ENCODE data around the gene REN. TPM values are rescaled to one million over a fixed set of nuclear protein-coding genes. Genes with fewer than 3 reads are reported as not detected.
A peak's percentile ranks its signal among the peaks of the same experiment; 100 is the strongest.

The REN gene
- total and polyA plus RNA-seq, 2 of the 8 experiments (the other 6 are each of a cell fraction or from before 2014, with no cell fraction given) = 0.05 TPM; not detected in 1

GRCh38 chr1:204146309-204146708 is 19.8 kb downstream of the REN start:
- POLR2A ChIA-PET (ENCODE audit: partially characterized antibody) = interaction anchor here (0.7 to 2.8 kb wide), 3 partner anchors 10 to 282 kb away, joined by 3 to 14 read pairs (median 3); no protein-coding TSS in a partner anchor
- Histone ChIP-seq H3K18ac (ENCODE audit: extremely low read depth, low read length) (peak overlapping the region; percentile 41; the same call in 1 of the 2 replicates), H3K4me1 (replicated peaks in 1 of 4; ENCODE audit: control insufficient read depth in 3 of 4, insufficient read depth in 4 of 4, low read length in 3 of 4) (peaks cover 5 to 39% (median 24%) of the 10 kb centered on the region in 4 experiments), H4K5ac (ENCODE audit: insufficient read length, low read depth, low read length) (no peak overlapping the region), H3K4ac (replicated peaks; ENCODE audit: insufficient read length, low read depth, low read length) (no peak overlapping the region), H2BK12ac (ENCODE audit: low read depth, low read length) (0 out of 2 replicates have a peak overlapping the region, but pooled peaks have one; percentile 84), H2BK120ac (replicated peaks; ENCODE audit: low read depth, low read length) (no peak overlapping the region), H3K79me2 (ENCODE audit: control insufficient read depth in 1 of 2, insufficient read depth in 2 of 2, low read length in 2 of 2) (no peaks in the 10 kb centered on the region), H3K36me3 (ENCODE audit: control insufficient read depth in 2 of 4, insufficient read depth in 4 of 4, low read length in 3 of 4) (no peaks in the 10 kb centered on the region), H3K9me3 (ENCODE audit: insufficient read depth in 2 of 2, low read depth in 1 of 2, low read length in 1 of 2) (no peaks in the 10 kb centered on the region), H3K14ac (ENCODE audit: insufficient read length) (no peak overlapping the region), H3K27me3 (replicated peaks in 1 of 4; ENCODE audit: control insufficient read depth in 3 of 4, extremely low read depth in 1 of 4, insufficient read depth in 3 of 4, low read length in 3 of 4) (peaks cover 0 to 8% (median 7%) of the 10 kb centered on the region in 4 experiments; a peak in 4 of 7 replicates), H4K8ac (ENCODE audit: extremely low read depth, insufficient read depth, low read length) (no peak overlapping the region), H3K79me1 (ENCODE audit: low read depth, low read length) (peaks cover 2% of the 10 kb centered on the region; the same call in 1 of the 2 replicates), H3K4me2 (ENCODE audit: insufficient read depth in 1 of 2, low read depth in 2 of 2, low read length in 2 of 2) (peak overlapping the region in 1 of 2 experiments; percentile 52; a peak in 1 of 4 replicates), H4K20me1 (replicated peaks in 1 of 2; ENCODE audit: control insufficient read depth in 1 of 2, insufficient read depth in 2 of 2, low read length in 2 of 2) (no peaks in the 10 kb centered on the region), H2BK15ac (ENCODE audit: low read length) (0 out of 2 replicates have a peak overlapping the region, but pooled peaks have one; percentile 53), H3K23me2 (ENCODE audit: low read depth, low read length) (peaks cover 3% of the 10 kb centered on the region; the same call in 1 of the 2 replicates), H2AK5ac (ENCODE audit: low read depth, low read length) (no peak overlapping the region), H3K9ac (replicated peaks in 1 of 4; ENCODE audit: extremely low read depth in 1 of 4, low read depth in 3 of 4, low read length in 3 of 4) (no peak overlapping the region), H2BK20ac (ENCODE audit: low read length) (peak overlapping the region; percentile 44; the same call in 1 of the 2 replicates), H3K56ac (replicated peaks; ENCODE audit: insufficient read length, low read depth, low read length) (no peak overlapping the region), H3K4me3 (ENCODE audit: extremely low read depth in 1 of 4, insufficient read depth in 2 of 4, low read depth in 3 of 4, low read length in 4 of 4) (no peak overlapping the region), H3K27ac (ENCODE audit: low read depth, low read length) (no peak overlapping the region; the same call in 1 of the 2 replicates), H2AFZ (ENCODE audit: low read length) (no peak overlapping the region), H2BK5ac (ENCODE audit: low read depth, low read length) (peak overlapping the region; percentile 37; the same call in 1 of the 2 replicates), H4K91ac (replicated peaks; ENCODE audit: insufficient read length, low read length) (no peak overlapping the region), H3K23ac (ENCODE audit: insufficient read length) (no peak overlapping the region)
- WGBS, 2 experiments (ENCODE audit: extremely low coverage in 1 of 2, insufficient coverage in 1 of 2, insufficient read length in 1 of 2, insufficient replicate concordance in 2 of 2, low coverage in 1 of 2, low lambda C conversion rate in 2 of 2, missing lambda C conversion rate in 1 of 2) = 95% methylated on average over 6 of the region's 6 CpGs; no CpG with 5 or more reads in 1 of the 2 experiments
- no peak for DNase-seq (ENCODE audit: low read depth in 1 of 2, low spot score in 2 of 2)
- CTCF ChIA-PET (ENCODE audit: partially characterized antibody) = interaction anchor here (0.5 to 9.8 kb wide), 4 partner anchors 11 to 1935 kb away, joined by 3 to 99 read pairs (median 4); no protein-coding TSS in a partner anchor
- FAIRE-seq = no peak
- TF ChIP-seq CTBP2 (IDR thresholded peaks at IDR 0.05; ENCODE audit: borderline replicate concordance, insufficient read depth, insufficient read length, low read length) (no peak), RFX5 (IDR thresholded peaks at IDR 0.05; ENCODE audit: borderline replicate concordance, low read depth, low read length) (no peak), POU5F1 (IDR thresholded peaks at IDR 0.05; ENCODE audit: low read depth, low read length) (no peak), SIRT6 (IDR thresholded peaks at IDR 0.05; ENCODE audit: low read length) (no peak), ASH2L (IDR thresholded peaks at IDR 0.05; ENCODE audit: low read length) (no peak), CBX5 (IDR thresholded peaks at IDR 0.05; ENCODE audit: low read depth, low read length) (no peak), EP300 (IDR thresholded peaks at IDR 0.05; ENCODE audit: borderline replicate concordance in 1 of 2, low read depth in 2 of 2, low read length in 2 of 2) (no peak), CHD2 (IDR thresholded peaks at IDR 0.05; ENCODE audit: low read length) (no peak), BCL11A (IDR thresholded peaks at IDR 0.05; ENCODE audit: low read depth in 2 of 2, low read length in 2 of 2) (no peak), SIX5 (IDR thresholded peaks at IDR 0.05; ENCODE audit: low read depth, low read length) (no peak), NRF1 (IDR thresholded peaks at IDR 0.05; ENCODE audit: low read depth, low read length) (no peak), TEAD4 (IDR thresholded peaks at IDR 0.05; ENCODE audit: low read depth, low read length) (no peak), POLR2AphosphoS5 (IDR thresholded peaks at IDR 0.05; ENCODE audit: low read depth, low read length) (no peak), TCF12 (IDR thresholded peaks at IDR 0.05; ENCODE audit: low read depth, low read length) (no peak), TBP (IDR thresholded peaks at IDR 0.05; ENCODE audit: low read depth, low read length) (no peak)
